SK-N-SH treated with all-trans-retinoic acid at 6 μM for 48 hours (cell line): ENCODE data around the gene C10orf62.

ENCODE experiments used
- ISL1 ChIP-seq: fragments of 250-450 bp; sonication (Bioruptor Pico); IDR thresholded peaks from 2 replicates; pipeline ENCODE4 v2.1.2; 2022; ENCODE audit warnings: mild to moderate bottlenecking, moderate library complexity
- OSR1 ChIP-seq: fragments of 250-450 bp; sonication (Bioruptor Pico); IDR thresholded peaks from 2 replicates; pipeline ENCODE4 v1.8.0; 2022; ENCODE audit warnings: moderate library complexity, mild to moderate bottlenecking, inconsistent platforms
- PPARA ChIP-seq: fragments of 250-450 bp; sonication (Bioruptor Pico); IDR thresholded peaks from 2 replicates; pipeline ENCODE4 v1.5.0; 2020; ENCODE audit warnings: mild to moderate bottlenecking, borderline replicate concordance
- TOX ChIP-seq: fragments of 250-450 bp; sonication (Bioruptor Pico); IDR thresholded peaks from 2 replicates; pipeline ENCODE4 v1.8.0; 2021; ENCODE audit warnings: mild to moderate bottlenecking, moderate library complexity, borderline replicate concordance
- TF ChIP-seq, protein P1 (sequence below): fragments of 250-450 bp; sonication (Bioruptor Pico); IDR thresholded peaks from 2 replicates; pipeline ENCODE4 v1.5.1; 2020; ENCODE audit warnings: low read depth, mild to moderate bottlenecking, moderate library complexity
- TF ChIP-seq, protein P2 (sequence below): fragments of 250-450 bp; sonication (Bioruptor Pico); IDR thresholded peaks from 2 replicates; pipeline ENCODE4 v1.5.1; 2021; ENCODE audit warnings: mild to moderate bottlenecking, moderate library complexity

DNA sequence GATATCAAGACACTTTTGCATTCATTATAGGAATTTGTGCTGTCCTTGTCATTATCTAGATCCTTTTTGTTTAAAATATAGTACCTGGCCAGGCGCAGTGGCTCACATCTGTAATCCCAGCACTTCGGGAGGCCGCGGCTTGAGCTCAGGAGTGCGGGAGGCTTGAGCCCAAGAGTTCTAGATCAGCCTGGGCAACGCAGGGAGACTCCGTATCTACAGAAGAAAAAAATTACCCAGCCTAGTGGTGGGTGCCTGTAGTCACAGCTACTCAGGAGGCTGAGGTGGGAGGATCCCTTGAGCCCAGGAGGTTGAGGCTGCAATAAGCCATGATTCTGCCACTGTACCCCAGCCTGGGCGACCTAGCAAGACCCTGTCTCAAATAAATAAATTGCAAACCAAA, 44.4 kb downstream of the C10orf62 start:
- TF ChIP-seq, protein P1, sequence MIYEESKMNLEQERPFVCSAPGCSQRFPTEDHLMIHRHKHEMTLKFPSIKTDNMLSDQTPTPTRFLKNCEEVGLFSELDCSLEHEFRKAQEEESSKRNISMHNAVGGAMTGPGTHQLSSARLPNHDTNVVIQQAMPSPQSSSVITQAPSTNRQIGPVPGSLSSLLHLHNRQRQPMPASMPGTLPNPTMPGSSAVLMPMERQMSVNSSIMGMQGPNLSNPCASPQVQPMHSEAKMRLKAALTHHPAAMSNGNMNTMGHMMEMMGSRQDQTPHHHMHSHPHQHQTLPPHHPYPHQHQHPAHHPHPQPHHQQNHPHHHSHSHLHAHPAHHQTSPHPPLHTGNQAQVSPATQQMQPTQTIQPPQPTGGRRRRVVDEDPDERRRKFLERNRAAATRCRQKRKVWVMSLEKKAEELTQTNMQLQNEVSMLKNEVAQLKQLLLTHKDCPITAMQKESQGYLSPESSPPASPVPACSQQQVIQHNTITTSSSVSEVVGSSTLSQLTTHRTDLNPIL (CRISPR knock-in tag) = no peak
- TF ChIP-seq TOX (no peak), ISL1 (CRISPR knock-in tag) (no peak), PPARA (CRISPR knock-in tag) (no peak), OSR1 (CRISPR knock-in tag) (no peak)
- TF ChIP-seq, protein P2, sequence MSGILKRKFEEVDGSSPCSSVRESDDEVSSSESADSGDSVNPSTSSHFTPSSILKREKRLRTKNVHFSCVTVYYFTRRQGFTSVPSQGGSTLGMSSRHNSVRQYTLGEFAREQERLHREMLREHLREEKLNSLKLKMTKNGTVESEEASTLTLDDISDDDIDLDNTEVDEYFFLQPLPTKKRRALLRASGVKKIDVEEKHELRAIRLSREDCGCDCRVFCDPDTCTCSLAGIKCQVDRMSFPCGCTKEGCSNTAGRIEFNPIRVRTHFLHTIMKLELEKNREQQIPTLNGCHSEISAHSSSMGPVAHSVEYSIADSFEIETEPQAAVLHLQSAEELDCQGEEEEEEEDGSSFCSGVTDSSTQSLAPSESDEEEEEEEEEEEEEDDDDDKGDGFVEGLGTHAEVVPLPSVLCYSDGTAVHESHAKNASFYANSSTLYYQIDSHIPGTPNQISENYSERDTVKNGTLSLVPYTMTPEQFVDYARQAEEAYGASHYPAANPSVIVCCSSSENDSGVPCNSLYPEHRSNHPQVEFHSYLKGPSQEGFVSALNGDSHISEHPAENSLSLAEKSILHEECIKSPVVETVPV (CRISPR knock-in tag) = no peak
